ENCODE results near the gene CACNA1C.

The CACNA1C gene

GRCh38 chr12:2537868-2538541 lies 485.2 kb downstream of the CACNA1C start:
- Histone ChIP-seq H3K4me3 (ENCODE audit: low read length) (no peak overlapping the region), H3K9me3 (ENCODE audit: control insufficient read depth, insufficient read depth, low read length) (no peaks in the 10 kb centered on the region)

GRCh38 chr12:2539938-2540337 lies 487.2 kb downstream of the CACNA1C start:
- Histone ChIP-seq H3K4me2 (ENCODE audit: low read length) (no peak overlapping the region), H3K4me3 (ENCODE audit: low read length) (no peak overlapping the region), H3K79me2 (ENCODE audit: control insufficient read depth, low read length) (no peaks in the 10 kb centered on the region), H3K27ac (ENCODE audit: low read depth, low read length) (no peak overlapping the region), H3K9me3 (ENCODE audit: control insufficient read depth, insufficient read depth, low read length) (no peaks in the 10 kb centered on the region), H4K20me1 (ENCODE audit: control insufficient read depth, insufficient read depth, low read depth, low read length) (no peaks in the 10 kb centered on the region), H3K27me3 (ENCODE audit: control insufficient read depth, low read length) (peaks cover 10% of the 10 kb centered on the region), H3K4me1 (ENCODE audit: control insufficient read depth, low read length) (no peaks in the 10 kb centered on the region), H3K9me2 (replicated peaks; ENCODE audit: control insufficient read depth, low read length) (no peaks in the 10 kb centered on the region), H3F3A (ENCODE audit: control insufficient read depth, insufficient read depth) (no peaks in the 10 kb centered on the region), H3K36me3 (ENCODE audit: control insufficient read depth, low read length) (no peaks in the 10 kb centered on the region)
- TF ChIP-seq EZH2phosphoT487 (IDR thresholded peaks at IDR 0.05; ENCODE audit: borderline replicate concordance, low read length) (no peak), CTCF (IDR thresholded peaks at IDR 0.05; ENCODE audit: low read depth, low read length, poor library complexity, severe bottlenecking) (no peak)

More at GRCh38 chr12:2537868-2538541, 485.2 kb downstream of the CACNA1C start:
- Histone ChIP-seq H3K36me3 (ENCODE audit: control insufficient read depth, low read length) (no peaks in the 10 kb centered on the region), H3K27ac (ENCODE audit: low read depth, low read length) (no peak overlapping the region), H3K4me2 (ENCODE audit: low read length) (no peak overlapping the region), H3K79me2 (ENCODE audit: control insufficient read depth, low read length) (no peaks in the 10 kb centered on the region), H3K9me2 (replicated peaks; ENCODE audit: control insufficient read depth, low read length) (no peaks in the 10 kb centered on the region), H3F3A (ENCODE audit: control insufficient read depth, insufficient read depth) (no peaks in the 10 kb centered on the region), H3K27me3 (ENCODE audit: control insufficient read depth, low read length) (peaks cover 7% of the 10 kb centered on the region), H4K20me1 (ENCODE audit: control insufficient read depth, insufficient read depth, low read depth, low read length) (no peaks in the 10 kb centered on the region), H3K4me1 (ENCODE audit: control insufficient read depth, low read length) (no peaks in the 10 kb centered on the region)
- TF ChIP-seq CTCF (IDR thresholded peaks at IDR 0.05; ENCODE audit: low read depth, low read length, poor library complexity, severe bottlenecking): no peak
- TF ChIP-seq EZH2phosphoT487 (IDR thresholded peaks at IDR 0.05; ENCODE audit: borderline replicate concordance, low read length): no peak

GRCh38 chr12:2540535-2540941 lies 487.8 kb downstream of the CACNA1C start:
- Histone ChIP-seq H3K4me2 (ENCODE audit: low read length) (no peak overlapping the region), H3K36me3 (ENCODE audit: control insufficient read depth, low read length) (no peaks in the 10 kb centered on the region), H3K4me3 (ENCODE audit: low read length) (no peak overlapping the region), H3K27ac (ENCODE audit: low read depth, low read length) (no peak overlapping the region), H3F3A (ENCODE audit: control insufficient read depth, insufficient read depth) (no peaks in the 10 kb centered on the region), H3K79me2 (ENCODE audit: control insufficient read depth, low read length) (no peaks in the 10 kb centered on the region), H3K9me3 (ENCODE audit: control insufficient read depth, insufficient read depth, low read length) (no peaks in the 10 kb centered on the region), H3K27me3 (ENCODE audit: control insufficient read depth, low read length) (peaks cover 10% of the 10 kb centered on the region), H4K20me1 (ENCODE audit: control insufficient read depth, insufficient read depth, low read depth, low read length) (no peaks in the 10 kb centered on the region), H3K9me2 (replicated peaks; ENCODE audit: control insufficient read depth, low read length) (no peaks in the 10 kb centered on the region), H3K4me1 (ENCODE audit: control insufficient read depth, low read length) (no peaks in the 10 kb centered on the region)
- TF ChIP-seq CTCF (IDR thresholded peaks at IDR 0.05; ENCODE audit: low read depth, low read length, poor library complexity, severe bottlenecking) (no peak), EZH2phosphoT487 (IDR thresholded peaks at IDR 0.05; ENCODE audit: borderline replicate concordance, low read length) (no peak)

All from DOHH2 (cell line).